Neuronal stem cell (in vitro differentiated cells): Measurements from ENCODE around the gene WDR82.

Experiments
- DNase-seq: peaks from one replicate; pipeline ENCODE4 v3.0.0-alpha.2; 2013; ENCODE audit warnings: low spot score
- H2AFZ ChIP-seq: one replicate; pipeline ENCODE4 v1.6.1; 2013; ENCODE audit warnings: mild to moderate bottlenecking, low read length, inconsistent platforms
- H2AK5ac ChIP-seq: 2 replicates; pipeline ENCODE4 v1.6.1; 2013; ENCODE audit warnings: low read depth, mild to moderate bottlenecking, inconsistent platforms, low read length, moderate library complexity, mixed read lengths
- H2BK120ac ChIP-seq: 2 replicates; pipeline ENCODE4 v1.6.1; 2013; ENCODE audit warnings: low read depth, mild to moderate bottlenecking, inconsistent platforms, low read length, moderate library complexity, mixed read lengths
- H2BK12ac ChIP-seq: one replicate; pipeline ENCODE4 v1.6.1; 2013; ENCODE audit warnings: low read length, inconsistent platforms
- H2BK15ac ChIP-seq: 2 replicates; pipeline ENCODE4 v1.6.1; 2013; ENCODE audit warnings: mild to moderate bottlenecking, low read length, inconsistent platforms, mixed read lengths
- H2BK5ac ChIP-seq: one replicate; pipeline ENCODE4 v1.6.1; 2013; ENCODE audit warnings: inconsistent platforms, mild to moderate bottlenecking, low read length, moderate library complexity
- H3K14ac ChIP-seq: one replicate; pipeline ENCODE4 v1.6.1; 2013; ENCODE audit warnings: low read length, inconsistent platforms
- H3K18ac ChIP-seq: 2 replicates; pipeline ENCODE4 v1.6.1; 2013; ENCODE audit warnings: low read length, inconsistent platforms
- H3K23ac ChIP-seq: 2 replicates; pipeline ENCODE4 v1.6.1; 2013; ENCODE audit warnings: low read depth, mild to moderate bottlenecking, mixed read lengths, low read length, inconsistent platforms; ENCODE audit not compliant: poor library complexity
- H3K27ac ChIP-seq: replicated peaks from 3 replicates; pipeline ENCODE4 v1.5.1; 2013; ENCODE audit warnings: low read length, inconsistent platforms
- H3K27me3 ChIP-seq, 3 experiments: 2 replicates each; pipeline ENCODE4 v1.6.1; 2013; ENCODE audit warnings: low read length in 3 of 3, mild to moderate bottlenecking in 2 of 3, inconsistent platforms in 1 of 3, low read depth in 1 of 3, mixed read lengths in 1 of 3, moderate library complexity in 1 of 3; ENCODE audit not compliant: control insufficient read depth in 3 of 3, insufficient read depth in 3 of 3
- H3K36me3 ChIP-seq, 2 donors: replicated peaks in 1 of 2; 2 replicates each; pipeline ENCODE4 v1.6.1; 2013; ENCODE audit warnings: low read length in 2 of 2; ENCODE audit not compliant: control insufficient read depth in 2 of 2, insufficient read depth in 2 of 2
- H3K4ac ChIP-seq: 2 replicates; pipeline ENCODE4 v1.6.1; 2013; ENCODE audit warnings: inconsistent platforms, mild to moderate bottlenecking, low read length, moderate library complexity
- H3K4me1 ChIP-seq, 2 donors: 1 replicate in 1 of 2; 2 replicates in 1 of 2; pipeline ENCODE4 v1.6.1; 2013; ENCODE audit warnings: low read length in 2 of 2, low read depth in 1 of 2; ENCODE audit not compliant: control insufficient read depth in 2 of 2, insufficient read depth in 1 of 2
- H3K4me2 ChIP-seq: one replicate; pipeline ENCODE4 v1.6.1; 2013; ENCODE audit warnings: mild to moderate bottlenecking, low read length, inconsistent platforms; ENCODE audit not compliant: insufficient read depth, poor library complexity, severe bottlenecking
- H3K4me3 ChIP-seq, 2 donors: 2 replicates each; pipeline ENCODE4 v1.5.1; 2013; ENCODE audit warnings: low read length in 2 of 2, mild to moderate bottlenecking in 2 of 2, inconsistent platforms in 1 of 2, moderate library complexity in 1 of 2
- H3K79me1 ChIP-seq: one replicate; pipeline ENCODE4 v1.6.1; 2013; ENCODE audit warnings: low read depth, mild to moderate bottlenecking, inconsistent platforms, low read length, moderate library complexity
- H3K9ac ChIP-seq: one replicate; pipeline ENCODE4 v1.6.1; 2013; ENCODE audit warnings: mild to moderate bottlenecking, low read depth, low read length, inconsistent platforms; ENCODE audit not compliant: poor library complexity
- H3K9me3 ChIP-seq, 2 donors: replicated peaks in 1 of 2; 2 replicates each; pipeline versions ENCODE3 to v1.6.1; 2013; ENCODE audit warnings: low read length in 2 of 2, mild to moderate bottlenecking in 2 of 2, inconsistent platforms in 1 of 2, low read depth in 1 of 2, mixed read lengths in 1 of 2, moderate library complexity in 1 of 2; ENCODE audit not compliant: control insufficient read depth in 2 of 2, insufficient read depth in 1 of 2
- H4K8ac ChIP-seq: one replicate; pipeline ENCODE4 v1.6.1; 2013; ENCODE audit warnings: low read depth, mild to moderate bottlenecking, inconsistent platforms, low read length, moderate library complexity
- H4K91ac ChIP-seq: one replicate; pipeline ENCODE4 v1.6.1; 2013; ENCODE audit warnings: low read length, low read depth, mild to moderate bottlenecking, inconsistent platforms; ENCODE audit not compliant: poor library complexity
- WGBS, 2 donors: extraction: QIAGEN DNeasy Blood & Tissue Kit; methylation state at CpG; one replicate each; pipeline ENCODE4 v1.1.7; 2013; ENCODE audit warnings: missing lambda C conversion rate in 2 of 2, mixed read lengths in 1 of 2; ENCODE audit not compliant: insufficient read length in 2 of 2, insufficient replicate concordance in 1 of 2; ENCODE audit errors: extremely low coverage in 2 of 2; 5-methylcytosine and 5-hydroxymethylcytosine counted together

WDR82 gene

DNA sequence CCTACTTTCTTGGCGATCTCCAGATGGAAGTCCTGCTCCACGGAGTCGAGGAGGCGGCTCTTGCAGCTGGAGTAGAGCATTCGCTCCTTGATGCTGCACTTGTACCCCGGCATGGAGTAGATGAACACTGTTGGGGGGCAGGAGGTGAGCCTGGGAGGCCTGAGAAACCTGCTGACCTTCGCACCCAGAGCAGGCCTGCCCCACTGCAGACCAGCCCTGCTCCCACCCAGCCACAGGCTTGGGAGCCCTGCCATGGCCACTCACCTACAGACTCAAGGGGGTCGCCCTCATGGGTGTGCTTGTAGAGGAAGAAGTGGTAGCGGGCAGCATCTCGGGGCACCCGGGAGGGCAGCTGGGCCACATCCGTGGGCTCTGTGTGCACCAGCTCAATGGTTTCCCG lies 48.8 kb downstream of the WDR82 start:
- WGBS, 2 donors = no CpG with 5 or more reads among the region's 13 CpGs

GRCh38 chr3:52228751-52229291 lies 49.6 kb downstream of the WDR82 start:
- no CpG with 5 or more reads among the region's 21 CpGs for WGBS, 2 donors
- Histone ChIP-seq H2AK5ac (no peak overlapping the region), H3K4me1 (no peaks in the 10 kb centered on the region), H3K4me2 (no peak overlapping the region), H2BK15ac (no peak overlapping the region), H3K4ac (no peak overlapping the region), H3K9ac (no peak overlapping the region), H3K18ac (no peak overlapping the region), H3K27me3 (no peaks in the 10 kb centered on the region), H3K79me1 (no peaks in the 10 kb centered on the region), H2AFZ (no peak overlapping the region), H3K4me3 (no peak overlapping the region), H4K91ac (no peak overlapping the region), H3K9me3 (no peaks in the 10 kb centered on the region), H2BK12ac (no peak overlapping the region), H3K36me3 (peaks cover 11 to 31% of the 10 kb centered on the region in 2 donors), H4K8ac (no peak overlapping the region), H3K23ac (no peak overlapping the region), H3K14ac (no peak overlapping the region), H3K27ac (no peak overlapping the region), H2BK5ac (no peak overlapping the region), H2BK120ac (no peak overlapping the region)
- no peak for DNase-seq

More for the DNA sequence above, 48.8 kb downstream of the WDR82 start:
- Histone ChIP-seq H3K4ac (no peak overlapping the region), H3K27me3 (no peaks in the 10 kb centered on the region), H3K4me2 (no peak overlapping the region), H3K9ac (no peak overlapping the region), H2AK5ac (no peak overlapping the region), H2BK5ac (peak overlapping the region; percentile 66), H3K36me3 (peaks cover 12 to 35% of the 10 kb centered on the region in 2 donors), H2BK15ac (no peak overlapping the region), H3K4me1 (no peaks in the 10 kb centered on the region), H3K79me1 (no peaks in the 10 kb centered on the region), H2BK12ac (no peak overlapping the region), H3K23ac (no peak overlapping the region), H2AFZ (no peak overlapping the region), H4K8ac (no peak overlapping the region), H3K4me3 (no peak overlapping the region), H3K14ac (no peak overlapping the region), H4K91ac (no peak overlapping the region), H3K9me3 (no peaks in the 10 kb centered on the region), H3K27ac (no peak overlapping the region), H3K18ac (no peak overlapping the region), H2BK120ac (no peak overlapping the region)
- DNase-seq = no peak

- H3K4me3 ChIP-seq = no peak overlapping the region
Measured at GRCh38 chr3:52228266-52228665, 50.2 kb downstream of the WDR82 start.

DNA sequence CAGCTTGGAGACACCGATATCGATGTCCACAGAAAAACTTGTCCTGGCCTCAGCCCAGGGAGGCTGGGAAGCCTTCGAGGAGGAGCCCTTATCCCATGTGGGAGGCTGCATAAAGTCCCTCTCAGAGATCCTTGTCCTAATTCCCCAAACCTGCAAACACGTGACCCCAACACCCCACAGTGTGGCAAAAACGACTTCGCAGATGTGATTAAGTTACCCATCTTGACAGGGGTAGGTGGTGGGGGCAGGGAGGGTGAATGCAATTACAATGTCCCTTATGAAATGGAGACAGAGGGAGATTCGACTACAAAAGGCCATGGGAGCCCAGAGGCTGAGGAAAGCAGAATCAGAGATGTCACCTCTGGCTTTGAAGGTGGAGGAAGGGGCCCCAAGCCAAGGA lies 50.7 kb downstream of the WDR82 start:
- H3K36me3 ChIP-seq = peaks cover 9 to 31% of the 10 kb centered on the region in 2 donors
- H3K79me1 ChIP-seq = peaks cover 2% of the 10 kb centered on the region
- no peak overlapping the region for H2BK15ac ChIP-seq
- H2AFZ ChIP-seq = no peak overlapping the region
- H2BK5ac ChIP-seq = no peak overlapping the region
- no peaks in the 10 kb centered on the region for H3K9me3 ChIP-seq
- no peak overlapping the region for H3K14ac ChIP-seq
- H2BK12ac ChIP-seq = no peak overlapping the region
- H3K4ac ChIP-seq = no peak overlapping the region
- no peak overlapping the region for H4K8ac ChIP-seq
- H3K27ac ChIP-seq = no peak overlapping the region
- H3K4me3 ChIP-seq = no peak overlapping the region
- no peaks in the 10 kb centered on the region for H3K27me3 ChIP-seq
- H3K23ac ChIP-seq = no peak overlapping the region
- no CpG with 5 or more reads among the region's 7 CpGs for WGBS, 2 donors
- no peak overlapping the region for H4K91ac ChIP-seq
- no peak overlapping the region for H3K18ac ChIP-seq
- DNase-seq = no peak
- no peak overlapping the region for H3K4me2 ChIP-seq
- H2BK120ac ChIP-seq = no peak overlapping the region
- no peaks in the 10 kb centered on the region for H3K4me1 ChIP-seq
- no peak overlapping the region for H3K9ac ChIP-seq
- H2AK5ac ChIP-seq = no peak overlapping the region

More at GRCh38 chr3:52228266-52228665, 50.2 kb downstream of the WDR82 start:
- H2BK15ac ChIP-seq = no peak overlapping the region
- no peak overlapping the region for H3K4ac ChIP-seq
- H3K79me1 ChIP-seq = peaks cover under 1% of the 10 kb centered on the region
- no peak overlapping the region for H3K18ac ChIP-seq
- no peak overlapping the region for H2AFZ ChIP-seq
- H4K91ac ChIP-seq = no peak overlapping the region
- no peak overlapping the region for H3K23ac ChIP-seq
- no peaks in the 10 kb centered on the region for H3K27me3 ChIP-seq
- H3K36me3 ChIP-seq = peaks cover 11 to 31% of the 10 kb centered on the region in 2 donors
- H3K4me2 ChIP-seq = no peak overlapping the region
- H2BK5ac ChIP-seq = no peak overlapping the region
- H2AK5ac ChIP-seq = no peak overlapping the region
- no peak overlapping the region for H3K27ac ChIP-seq
- H3K9me3 ChIP-seq = no peaks in the 10 kb centered on the region
- H4K8ac ChIP-seq = no peak overlapping the region
- H3K9ac ChIP-seq = no peak overlapping the region
- H2BK120ac ChIP-seq = no peak overlapping the region
- no CpG with 5 or more reads among the region's 10 CpGs for WGBS, 2 donors
- H3K4me1 ChIP-seq = no peaks in the 10 kb centered on the region
- no peak for DNase-seq
- no peak overlapping the region for H2BK12ac ChIP-seq
- no peak overlapping the region for H3K14ac ChIP-seq
